ENCODE measurements around the gene RPTOR. TPM values are rescaled to one million over a fixed set of nuclear protein-coding genes. Genes with fewer than 3 reads are reported as not detected.

The RPTOR gene
- total and polyA plus RNA-seq, 4 donors = 12.4 to 46.1 (median 29.7) TPM

DNA sequence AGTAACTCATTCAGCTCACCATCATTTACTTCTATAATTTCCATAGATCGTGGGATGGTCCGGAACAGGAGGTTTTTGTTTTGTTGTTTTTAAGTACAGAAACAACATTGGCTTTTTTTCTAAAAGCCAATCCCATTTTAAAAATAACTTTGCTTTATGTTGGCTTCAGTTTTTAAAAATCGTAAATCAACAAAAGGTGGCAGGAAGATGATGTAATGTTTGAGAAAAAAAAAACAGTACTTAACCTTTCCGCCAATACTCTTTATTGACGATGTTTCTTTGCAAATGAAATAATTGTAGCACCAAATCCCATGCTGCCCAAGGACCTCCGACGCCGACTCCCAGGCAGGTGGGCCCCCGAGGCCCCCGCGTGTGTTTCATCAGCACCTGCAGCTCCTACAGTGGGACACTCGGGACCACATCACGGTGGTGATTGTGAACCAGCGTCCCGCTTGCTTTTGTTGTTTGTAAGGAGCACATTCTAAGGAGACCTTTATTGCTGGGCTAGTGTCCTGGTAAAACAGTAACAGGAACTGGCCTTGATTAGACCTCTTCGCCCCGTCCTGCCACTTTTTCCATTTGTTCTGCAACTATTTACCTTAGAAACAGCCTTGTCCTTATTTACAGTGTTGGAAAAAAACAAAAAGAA lies 306.8 kb downstream of the RPTOR start:
- Histone ChIP-seq H3K27me3 (ENCODE audit: control insufficient read depth in 3 of 3, insufficient read depth in 3 of 3, low read length in 2 of 3) (no peaks in the 10 kb centered on the region), H3K4me1 (ENCODE audit: control insufficient read depth in 5 of 5, insufficient read depth in 5 of 5, low read length in 5 of 5) (peaks cover 0 to 4% (median 0%) of the 10 kb centered on the region in 5 donors), H3K9me3 (ENCODE audit: control insufficient read depth in 4 of 4, insufficient read depth in 3 of 4, low read length in 3 of 4) (no peaks in the 10 kb centered on the region), H3K27ac (ENCODE audit: low read depth in 1 of 2, low read length in 1 of 2) (no peak overlapping the region), H3K4me3 (no peak overlapping the region), H3K9ac (ENCODE audit: insufficient read depth in 1 of 2, low read length in 2 of 2) (no peak overlapping the region), H3K36me3 (ENCODE audit: control insufficient read depth in 4 of 4, insufficient read depth in 4 of 4, low read length in 4 of 4) (peaks cover 0 to 27% (median 17%) of the 10 kb centered on the region in 4 donors)
- no peak for DNase-seq
- 88 to 93% methylated on average over 17 of the region's 17 CpGs for WGBS, 2 donors
- TF ChIP-seq, protein P1, sequence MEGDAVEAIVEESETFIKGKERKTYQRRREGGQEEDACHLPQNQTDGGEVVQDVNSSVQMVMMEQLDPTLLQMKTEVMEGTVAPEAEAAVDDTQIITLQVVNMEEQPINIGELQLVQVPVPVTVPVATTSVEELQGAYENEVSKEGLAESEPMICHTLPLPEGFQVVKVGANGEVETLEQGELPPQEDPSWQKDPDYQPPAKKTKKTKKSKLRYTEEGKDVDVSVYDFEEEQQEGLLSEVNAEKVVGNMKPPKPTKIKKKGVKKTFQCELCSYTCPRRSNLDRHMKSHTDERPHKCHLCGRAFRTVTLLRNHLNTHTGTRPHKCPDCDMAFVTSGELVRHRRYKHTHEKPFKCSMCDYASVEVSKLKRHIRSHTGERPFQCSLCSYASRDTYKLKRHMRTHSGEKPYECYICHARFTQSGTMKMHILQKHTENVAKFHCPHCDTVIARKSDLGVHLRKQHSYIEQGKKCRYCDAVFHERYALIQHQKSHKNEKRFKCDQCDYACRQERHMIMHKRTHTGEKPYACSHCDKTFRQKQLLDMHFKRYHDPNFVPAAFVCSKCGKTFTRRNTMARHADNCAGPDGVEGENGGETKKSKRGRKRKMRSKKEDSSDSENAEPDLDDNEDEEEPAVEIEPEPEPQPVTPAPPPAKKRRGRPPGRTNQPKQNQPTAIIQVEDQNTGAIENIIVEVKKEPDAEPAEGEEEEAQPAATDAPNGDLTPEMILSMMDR (IDR thresholded peaks at IDR 0.05; ENCODE audit: control extremely low read depth, extremely low read depth) = no peak
- ATAC-seq (ENCODE audit: insufficient read depth, low FRiP score) = no peak

DNA sequence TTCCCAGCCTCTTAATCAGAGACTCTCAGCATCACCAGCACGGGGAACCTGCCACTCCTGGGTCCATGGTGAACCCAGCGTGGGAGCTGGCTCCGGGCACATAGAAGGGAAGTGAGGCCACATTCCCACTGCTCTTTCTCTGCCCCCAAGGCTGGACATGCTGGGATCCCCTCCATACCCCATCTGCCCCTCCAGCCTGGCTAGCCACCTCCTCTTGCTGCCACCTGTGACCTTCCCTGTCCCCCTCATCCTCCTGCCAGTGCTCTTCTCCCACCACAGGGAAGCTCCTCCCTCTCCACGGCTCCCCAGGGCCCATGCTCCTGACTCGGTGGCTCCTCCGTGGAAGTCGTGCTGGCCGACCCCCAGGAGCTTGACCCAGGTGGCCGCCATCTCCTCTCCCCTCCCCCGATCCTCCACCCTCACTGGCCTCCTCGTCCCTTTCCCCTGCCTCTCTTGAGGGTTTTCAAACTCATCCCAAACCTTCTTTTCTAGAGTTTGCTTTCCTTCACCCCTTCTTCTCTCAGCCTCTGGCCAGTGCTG lies 307.9 kb downstream of the RPTOR start:
- 89 to 97% methylated on average over 11 of the region's 11 CpGs for WGBS, 2 donors
- H3K9me3 ChIP-seq (ENCODE audit: control insufficient read depth in 4 of 4, insufficient read depth in 3 of 4, low read length in 3 of 4) = no peaks in the 10 kb centered on the region
- TF ChIP-seq, protein P1 (IDR thresholded peaks at IDR 0.05; ENCODE audit: control extremely low read depth, extremely low read depth) = no peak
- ATAC-seq (ENCODE audit: insufficient read depth, low FRiP score) = no peak
- no peaks in the 10 kb centered on the region for H3K27me3 ChIP-seq (ENCODE audit: control insufficient read depth in 3 of 3, insufficient read depth in 3 of 3, low read length in 2 of 3)
- H3K36me3 ChIP-seq (ENCODE audit: control insufficient read depth in 4 of 4, insufficient read depth in 4 of 4, low read length in 4 of 4) = peaks cover 0 to 21% (median 12%) of the 10 kb centered on the region in 4 donors
- H3K27ac ChIP-seq (ENCODE audit: low read depth in 1 of 2, low read length in 1 of 2) = no peak overlapping the region
- no peak overlapping the region for H3K9ac ChIP-seq (ENCODE audit: insufficient read depth in 1 of 2, low read length in 2 of 2)
- no peak overlapping the region for H3K4me3 ChIP-seq
- no peak for DNase-seq
- H3K4me1 ChIP-seq (ENCODE audit: control insufficient read depth in 5 of 5, insufficient read depth in 5 of 5, low read length in 5 of 5) = peaks cover 0 to 4% (median 0%) of the 10 kb centered on the region in 5 donors

DNA sequence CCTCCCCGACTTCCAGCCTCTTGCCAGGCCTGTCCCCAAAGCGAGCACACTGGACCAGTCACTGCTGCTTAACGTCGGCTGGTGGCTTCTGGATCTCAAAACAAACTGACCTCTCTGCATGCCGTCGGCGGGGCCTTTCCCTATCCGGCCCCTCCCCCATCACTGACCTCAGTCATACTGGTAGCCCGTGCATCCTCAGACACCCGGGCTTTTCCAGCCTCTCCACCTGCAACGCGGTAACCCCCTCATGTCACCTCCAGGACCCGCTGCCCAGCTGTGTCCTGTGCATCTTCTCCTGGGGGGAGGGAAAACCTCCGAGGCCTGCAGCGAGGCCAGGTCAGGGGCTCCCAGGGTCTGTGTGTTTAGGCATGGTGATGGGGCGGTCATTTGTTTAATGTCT lies 308.4 kb downstream of the RPTOR start:
- H3K9ac ChIP-seq (ENCODE audit: insufficient read depth in 1 of 2, low read length in 2 of 2) = no peak overlapping the region
- DNase-seq = no peak
- H3K27me3 ChIP-seq (ENCODE audit: control insufficient read depth in 3 of 3, insufficient read depth in 3 of 3, low read length in 2 of 3) = no peaks in the 10 kb centered on the region
- peaks cover 0 to 4% (median 0%) of the 10 kb centered on the region in 5 donors for H3K4me1 ChIP-seq (ENCODE audit: control insufficient read depth in 5 of 5, insufficient read depth in 5 of 5, low read length in 5 of 5)
- H3K27ac ChIP-seq (ENCODE audit: low read depth in 1 of 2, low read length in 1 of 2) = no peak overlapping the region
- H3K36me3 ChIP-seq (ENCODE audit: control insufficient read depth in 4 of 4, insufficient read depth in 4 of 4, low read length in 4 of 4) = peaks cover 0 to 20% (median 13%) of the 10 kb centered on the region in 4 donors
- ATAC-seq (ENCODE audit: insufficient read depth, low FRiP score) = no peak
- 79 to 81% methylated on average over 16 of the region's 16 CpGs for WGBS, 2 donors
- no peaks in the 10 kb centered on the region for H3K9me3 ChIP-seq (ENCODE audit: control insufficient read depth in 4 of 4, insufficient read depth in 3 of 4, low read length in 3 of 4)
- TF ChIP-seq, protein P1 (IDR thresholded peaks at IDR 0.05; ENCODE audit: control extremely low read depth, extremely low read depth) = no peak
- no peak overlapping the region for H3K4me3 ChIP-seq

All from lung (tissue), 12 donors.